ENCODE data around the gene NHSL2.

NHSL2 gene

DNA sequence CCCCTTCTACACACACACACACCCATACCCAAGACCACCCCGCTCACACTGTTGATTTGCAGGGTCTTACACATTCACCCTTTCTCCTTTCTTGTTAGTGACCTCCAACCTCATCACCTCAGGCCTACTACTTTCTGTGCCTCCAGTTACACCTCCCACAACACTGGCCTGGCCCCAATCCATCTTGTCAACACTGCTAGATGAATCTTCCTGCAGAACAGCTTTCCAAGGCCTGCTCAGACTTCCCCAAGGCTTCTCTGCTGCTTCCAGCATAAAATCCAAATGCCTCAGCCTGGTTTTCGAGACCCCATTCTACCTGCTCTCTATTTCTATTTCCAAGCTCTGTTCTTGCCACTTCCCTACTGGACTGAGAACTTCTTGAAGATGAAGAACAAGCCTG, 79.9 kb downstream of the NHSL2 start:
- no peak for DNase-seq (ENCODE audit: low read depth in 2 of 2)

DNA sequence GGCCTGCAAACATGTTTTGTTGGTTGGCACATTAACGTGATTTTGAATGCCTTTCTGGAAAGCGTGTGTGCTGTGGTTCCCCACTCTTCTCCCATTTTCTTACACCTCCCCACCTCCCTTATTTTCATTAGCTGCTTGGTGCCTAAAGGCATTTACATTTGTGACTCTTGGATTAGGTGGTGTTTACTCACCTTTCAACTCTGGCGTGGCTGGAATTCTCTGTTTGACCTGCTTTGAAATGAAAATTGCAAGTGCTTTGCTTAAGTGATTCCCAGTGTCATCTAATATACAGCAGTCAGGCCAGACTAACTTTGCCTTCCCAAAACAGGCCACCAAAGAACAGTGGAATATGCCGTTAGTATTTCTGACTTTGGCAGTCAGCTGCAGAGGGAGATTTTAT, 80.5 kb downstream of the NHSL2 start:
- DNase-seq (ENCODE audit: low read depth in 2 of 2) = no peak

DNA sequence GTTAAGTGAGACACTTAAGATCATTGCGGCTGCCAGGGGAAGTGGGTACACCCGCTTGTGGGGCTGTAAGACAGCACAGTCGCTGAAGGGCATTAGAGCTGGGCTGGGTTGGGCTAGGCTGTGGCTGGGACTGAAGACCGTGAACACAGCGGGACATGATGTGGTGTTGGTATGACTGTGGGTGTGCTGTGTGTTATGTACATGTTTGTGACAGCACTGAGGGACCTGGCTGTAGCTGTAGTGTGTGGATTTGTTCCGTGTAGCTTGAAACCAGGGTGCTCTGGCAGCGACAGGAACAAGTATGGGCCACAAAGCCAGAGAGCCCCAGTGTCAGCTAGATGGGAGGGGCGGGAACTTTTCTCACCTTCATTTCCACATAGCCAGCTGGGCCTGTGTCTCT, 82.1 kb downstream of the NHSL2 start:
- DNase-seq (ENCODE audit: low read depth in 2 of 2) = peak; percentile 22 to 23

- no peak for DNase-seq (ENCODE audit: low read depth in 2 of 2)
Measured at GRCh38 chrX:71993371-71993770, 82.7 kb downstream of the NHSL2 start.

DNA sequence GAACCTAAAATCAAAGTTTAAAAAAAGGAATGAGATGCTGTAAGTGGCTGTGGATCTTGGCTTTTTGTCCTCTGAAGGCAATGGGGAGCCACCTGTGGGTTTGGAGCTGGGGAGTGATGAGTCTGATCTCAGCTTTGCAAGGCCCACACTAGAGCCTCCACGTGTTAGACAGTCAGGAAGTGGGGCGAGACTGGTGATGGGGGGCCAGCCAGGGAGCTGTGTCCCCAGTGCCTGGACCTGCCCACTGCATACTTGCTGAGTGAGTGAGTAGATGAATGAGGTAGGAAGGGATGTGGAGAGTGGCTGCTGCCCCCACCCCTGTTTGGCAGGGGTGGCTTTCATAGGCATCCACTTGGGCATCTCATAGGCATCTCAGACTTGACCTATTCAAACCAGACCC, 84.0 kb downstream of the NHSL2 start:
- no peak for DNase-seq (ENCODE audit: low read depth in 2 of 2)

DNA sequence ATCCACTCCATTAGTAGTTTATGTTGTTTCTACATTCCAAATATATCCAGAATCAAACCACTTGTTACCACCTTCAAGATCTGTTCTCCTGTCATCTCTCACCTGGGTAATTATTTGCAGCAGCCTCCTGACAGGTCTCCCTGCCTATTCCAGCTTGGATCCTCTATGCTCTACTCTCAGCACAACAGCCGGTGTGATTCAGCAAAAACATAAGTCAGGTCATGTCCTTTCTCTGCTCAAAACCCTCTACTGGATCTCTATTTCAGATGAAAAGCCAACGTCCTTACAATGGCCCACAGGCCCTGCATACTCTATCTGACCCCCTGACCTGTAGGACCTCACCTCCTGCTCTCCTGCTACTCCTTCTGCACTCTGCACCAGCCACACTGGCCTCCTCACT, 84.5 kb downstream of the NHSL2 start:
- no peak for DNase-seq (ENCODE audit: low read depth in 2 of 2)

DNA sequence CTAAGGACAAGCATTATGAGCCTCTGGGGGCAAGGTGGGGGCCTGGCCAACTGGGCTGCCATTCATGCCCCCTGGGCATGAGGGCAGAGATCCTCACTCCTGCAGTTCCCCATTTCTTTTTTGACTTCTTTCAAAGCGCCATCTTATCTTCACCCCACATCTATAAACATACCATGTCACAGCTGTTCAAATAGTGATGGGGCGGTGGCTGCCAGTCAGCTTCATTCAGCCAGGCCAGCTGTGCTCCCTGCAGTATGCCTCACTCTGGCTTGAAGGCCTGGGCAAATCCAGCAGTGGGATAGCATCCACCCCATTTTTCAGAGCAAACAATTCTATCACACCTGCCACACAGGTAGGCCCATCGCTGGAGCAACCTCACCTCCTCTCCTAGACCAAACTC, 85.5 kb downstream of the NHSL2 start:
- no peak for DNase-seq (ENCODE audit: low read depth in 2 of 2)

DNA sequence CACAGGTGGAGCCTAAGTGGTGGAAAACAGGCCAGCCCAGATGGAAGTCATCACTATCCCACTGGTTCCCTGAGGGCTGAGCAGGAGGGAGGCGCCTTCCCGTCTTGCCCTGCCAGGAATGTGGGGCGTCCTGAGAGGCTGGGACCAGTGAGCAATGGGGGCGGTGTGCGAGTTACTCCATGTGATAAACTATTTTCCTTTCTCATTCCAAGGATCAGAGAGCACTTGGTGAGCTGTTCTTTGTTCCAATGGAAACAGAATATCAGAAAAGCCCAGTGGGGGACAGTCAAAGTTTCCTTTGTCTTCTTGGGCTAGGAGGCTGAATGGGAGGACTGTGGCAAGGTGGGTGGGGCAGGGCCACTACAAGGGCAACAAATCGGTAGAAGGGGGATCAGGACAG, 86.2 kb downstream of the NHSL2 start:
- no peak for DNase-seq (ENCODE audit: low read depth in 2 of 2)

DNA sequence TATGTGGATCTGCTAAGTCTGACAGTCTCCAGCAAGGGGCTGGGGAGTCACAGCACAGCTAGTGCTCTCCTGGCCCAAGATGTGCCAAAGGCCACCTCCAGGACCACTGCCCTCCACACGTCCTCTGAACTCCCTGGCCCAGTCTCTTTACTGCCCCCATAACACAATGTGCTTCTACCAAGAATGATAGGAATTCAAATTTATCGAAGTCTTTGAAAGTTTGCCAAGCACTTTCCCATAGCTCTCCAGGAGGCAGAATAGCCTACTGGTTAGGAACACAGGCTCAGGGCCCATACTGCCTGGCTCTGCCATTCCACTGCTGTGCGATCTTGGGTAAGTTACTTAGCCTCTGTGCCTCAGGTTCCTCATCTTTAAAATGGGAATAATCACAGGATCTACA, 86.7 kb downstream of the NHSL2 start:
- no peak for DNase-seq (ENCODE audit: low read depth in 2 of 2)

- DNase-seq (ENCODE audit: low read depth in 2 of 2) = no peak
Measured at GRCh38 chrX:71998836-71999509, 88.3 kb downstream of the NHSL2 start.

GRCh38 chrX:71999535-71999934, 88.9 kb downstream of the NHSL2 start:
- no peak for DNase-seq (ENCODE audit: low read depth in 2 of 2)

DNA sequence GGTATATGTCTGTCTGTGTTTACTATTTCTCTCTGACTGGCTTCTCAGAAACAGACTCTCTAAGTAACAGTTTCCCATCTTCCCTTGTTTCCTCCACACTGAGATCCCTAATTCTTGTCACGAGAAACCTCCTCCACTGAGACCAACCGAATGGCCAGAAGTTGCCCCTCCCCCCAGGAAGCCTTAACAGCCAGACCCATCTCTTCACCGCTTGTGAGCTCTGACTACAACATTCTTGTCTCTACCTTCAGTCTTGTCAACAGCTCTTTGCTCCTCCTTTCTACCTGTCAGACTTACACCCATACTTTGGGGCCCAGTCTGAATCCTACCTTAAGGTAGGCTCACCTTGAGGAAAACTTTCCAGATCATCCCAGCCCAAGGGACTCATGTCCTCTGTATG, 90.8 kb downstream of the NHSL2 start:
- DNase-seq (ENCODE audit: low read depth in 2 of 2) = no peak

DNA sequence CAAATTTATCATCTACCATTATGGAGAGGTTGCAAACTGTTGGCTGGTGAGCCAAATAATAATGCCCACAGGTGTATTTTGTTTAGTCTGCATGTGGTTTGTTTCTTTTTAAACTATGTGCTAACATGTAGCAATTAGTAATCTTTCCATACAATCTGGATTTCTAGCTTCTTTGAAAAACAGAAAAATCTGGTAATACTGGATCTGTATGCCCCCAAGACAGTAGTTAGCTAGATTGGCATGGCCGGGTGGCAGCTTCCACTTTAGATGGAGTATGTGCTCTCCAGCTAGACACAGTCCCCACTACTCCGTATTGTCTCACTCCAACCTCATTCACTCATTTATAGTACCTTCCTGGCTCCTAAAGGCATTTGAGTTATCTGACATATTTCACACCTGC, 91.3 kb downstream of the NHSL2 start:
- DNase-seq (ENCODE audit: low read depth in 2 of 2) = no peak

GRCh38 chrX:72002875-72003274, 92.2 kb downstream of the NHSL2 start:
- DNase-seq (ENCODE audit: low read depth in 2 of 2) = no peak

DNA sequence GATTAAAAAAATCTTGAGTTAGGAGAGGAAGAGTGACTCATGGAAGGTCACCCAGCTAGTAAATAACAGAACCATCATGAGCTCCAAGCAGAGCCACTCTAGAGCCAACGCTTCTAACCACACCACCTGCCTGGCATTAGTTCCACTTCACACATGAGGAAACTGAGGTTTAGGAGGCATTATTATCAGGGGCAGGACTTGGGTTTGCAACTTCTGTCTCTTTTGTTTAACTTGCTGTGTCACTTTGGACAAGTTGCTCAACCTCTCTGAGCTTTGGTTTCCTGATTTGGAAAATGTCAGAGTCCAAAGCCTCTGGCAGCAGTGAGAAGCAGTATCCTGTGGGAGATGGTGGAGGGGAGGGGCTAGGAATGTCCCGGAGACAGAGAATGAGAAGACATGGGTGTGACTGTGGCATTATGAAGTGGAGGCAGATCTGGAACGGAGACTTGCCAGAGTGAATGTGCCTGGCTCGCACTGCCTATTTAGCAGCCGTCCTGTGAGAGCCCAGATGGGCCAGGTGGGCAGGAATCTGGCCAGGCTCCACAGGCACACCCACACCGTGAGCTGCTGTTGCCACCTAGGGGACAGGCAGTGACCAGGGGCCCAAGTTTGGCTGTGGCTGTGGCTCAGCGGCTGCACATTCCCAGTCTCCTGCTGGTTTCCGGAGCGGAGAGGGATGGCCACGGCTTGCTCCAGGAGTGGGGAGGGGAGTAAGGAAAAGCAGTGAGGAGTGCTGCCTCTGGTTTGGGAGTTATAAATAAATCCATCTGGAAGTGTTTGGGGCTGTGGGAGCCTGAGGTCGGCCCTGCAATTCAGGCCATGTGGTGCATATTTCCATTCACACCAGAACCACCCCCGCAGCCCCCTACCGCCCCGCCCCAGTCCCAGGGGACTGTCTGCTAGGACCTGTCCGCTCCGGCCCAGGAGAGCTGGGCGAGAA, 93.4 kb downstream of the NHSL2 start:
- no peak for DNase-seq (ENCODE audit: low read depth in 2 of 2)

- no peak for DNase-seq (ENCODE audit: low read depth in 2 of 2)
Measured at GRCh38 chrX:72005046-72005445, 94.4 kb downstream of the NHSL2 start.

DNA sequence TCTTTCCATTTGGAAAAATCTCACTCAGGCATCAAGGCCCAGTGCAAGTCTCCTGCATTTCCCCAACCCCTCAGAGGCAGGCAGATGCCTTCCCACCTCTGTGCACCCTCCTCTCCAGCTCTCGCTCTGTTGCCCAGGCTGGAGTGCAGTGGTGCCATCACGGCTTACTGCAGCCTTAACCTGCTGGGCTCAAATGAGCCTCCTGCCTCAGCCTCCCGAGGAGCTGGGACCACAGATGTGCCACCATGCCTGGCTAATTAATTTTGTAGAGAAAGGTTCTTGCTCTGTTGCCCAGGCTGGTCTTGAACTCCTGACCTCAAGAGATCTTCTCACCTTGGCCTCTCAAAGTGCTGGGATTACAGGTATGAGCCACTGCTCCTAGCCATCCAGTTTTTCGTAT, 95.8 kb downstream of the NHSL2 start:
- DNase-seq (ENCODE audit: low read depth in 2 of 2) = no peak

DNA sequence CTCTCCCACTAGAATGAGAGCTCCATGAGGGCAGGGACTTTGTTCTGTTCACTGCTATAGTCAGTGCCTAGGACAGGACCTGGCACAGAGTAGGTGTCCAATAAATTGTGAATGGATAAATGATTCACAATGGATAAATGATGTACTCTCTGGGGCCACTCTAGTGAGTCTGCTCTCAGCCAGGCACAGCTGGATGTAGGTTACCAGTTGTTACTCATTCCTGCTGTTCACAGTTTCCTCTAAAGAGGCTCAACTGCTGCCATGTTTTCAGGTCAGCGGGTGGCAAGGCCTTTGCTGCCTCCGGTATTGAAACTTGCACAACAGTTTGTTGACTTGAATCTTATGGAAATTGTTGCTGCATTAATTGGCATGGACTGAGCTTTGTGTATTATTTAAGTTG, 99.1 kb downstream of the NHSL2 start:
- no peak for DNase-seq (ENCODE audit: low read depth in 2 of 2)

- DNase-seq (ENCODE audit: low read depth in 2 of 2) = no peak
Measured at GRCh38 chrX:72011734-72012133, 101.1 kb downstream of the NHSL2 start.

- no peak for DNase-seq (ENCODE audit: low read depth in 2 of 2)
Measured at GRCh38 chrX:72015383-72015782, 104.7 kb downstream of the NHSL2 start.

- no peak for DNase-seq (ENCODE audit: low read depth in 2 of 2)
Measured at GRCh38 chrX:72016881-72017783, 106.5 kb downstream of the NHSL2 start.

Measured in stimulated activated CD8-positive, alpha-beta memory T cell treated with anti-CD3 and anti-CD28 coated beads, Interleukin-2, amount 100 ng/mL, for 1 hour (primary cell).